Measurements from ENCODE around the gene DPYD. TPM values are rescaled to one million over a fixed set of nuclear protein-coding genes. Genes with fewer than 3 reads are reported as not detected.

The DPYD gene
- total RNA-seq, 1 experiment from 2014 or later: 12.8 TPM

GRCh38 chr1:97599447-97599846 lies 321.4 kb downstream of the DPYD start:
- CTCF ChIA-PET: no interaction called here

DNA sequence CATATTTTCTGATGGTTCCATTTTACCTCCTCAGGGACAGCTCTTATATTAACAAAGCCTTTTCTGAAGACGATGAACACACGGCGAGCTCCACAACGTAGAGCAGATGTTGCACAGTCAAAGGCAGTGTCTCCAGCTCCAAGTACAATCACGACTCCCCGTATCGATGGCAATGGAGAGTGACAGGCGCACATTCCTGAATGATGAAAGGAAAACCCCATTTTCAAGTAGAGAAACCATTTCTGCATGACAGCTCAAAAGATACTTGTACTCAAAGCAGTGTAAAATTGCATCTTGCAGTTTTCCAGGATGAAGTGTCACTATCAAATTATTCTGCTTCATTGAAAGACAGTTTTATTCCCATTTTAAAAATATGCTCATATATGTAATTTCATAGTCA lies 327.6 kb downstream of the DPYD start:
- Histone ChIP-seq H3K4me2 (ENCODE audit: low read length) (no peak overlapping the region), H3K79me2 (ENCODE audit: low read length) (no peaks in the 10 kb centered on the region), H3K27me3 (ENCODE audit: low read length) (no peaks in the 10 kb centered on the region), H2AFZ (ENCODE audit: low read length) (no peak overlapping the region), H3K27ac (ENCODE audit: low read length) (no peak overlapping the region), H3F3A (ENCODE audit: low read length, unreplicated experiment) (no peaks in the 10 kb centered on the region), H3K4me1 (ENCODE audit: insufficient read depth, low read length) (no peaks in the 10 kb centered on the region), H3K36me3 (ENCODE audit: low read depth, low read length) (no peaks in the 10 kb centered on the region), H4K20me1 (ENCODE audit: low read length) (no peaks in the 10 kb centered on the region), H3K4me3 (ENCODE audit: low read length) (no peak overlapping the region), H3K9ac (ENCODE audit: low read length) (no peak overlapping the region), H3K9me2 (replicated peaks; ENCODE audit: low read length) (no peaks in the 10 kb centered on the region), H3K9me3 (ENCODE audit: low read length) (no peaks in the 10 kb centered on the region)
- BruUV-seq (replicated peaks): no TSS peak
- DNase-seq (no peak), ATAC-seq (no peak)
- no peak for TF ChIP-seq EZH2phosphoT487 (IDR thresholded peaks at IDR 0.05; ENCODE audit: borderline replicate concordance, low read length)
- no peak for TF ChIP-seq CTCF (conservative IDR thresholded peaks at IDR 0.05; ENCODE audit: low read depth, low read length)
- no peak for TF ChIP-seq EZH2 (IDR thresholded peaks at IDR 0.05; ENCODE audit: low read length, unreplicated experiment)
- intact Hi-C loops (cut with micrococcal nuclease): no loop called here
- CTCF ChIA-PET: no interaction called here
- POLR2A ChIA-PET (ENCODE audit: unreplicated experiment): no interaction called here

More at GRCh38 chr1:97599447-97599846, 321.4 kb downstream of the DPYD start:
- DNase-seq: peak; percentile 8
- Histone ChIP-seq H3K9ac (ENCODE audit: low read length) (no peak overlapping the region), H3K79me2 (ENCODE audit: low read length) (no peaks in the 10 kb centered on the region), H3K27ac (ENCODE audit: low read length) (no peak overlapping the region), H3F3A (ENCODE audit: low read length, unreplicated experiment) (no peaks in the 10 kb centered on the region), H3K9me2 (replicated peaks; ENCODE audit: low read length) (no peaks in the 10 kb centered on the region), H3K4me3 (ENCODE audit: low read length) (no peak overlapping the region), H4K20me1 (ENCODE audit: low read length) (no peaks in the 10 kb centered on the region), H2AFZ (ENCODE audit: low read length) (no peak overlapping the region), H3K4me2 (ENCODE audit: low read length) (no peak overlapping the region), H3K36me3 (ENCODE audit: low read depth, low read length) (no peaks in the 10 kb centered on the region), H3K4me1 (ENCODE audit: insufficient read depth, low read length) (no peaks in the 10 kb centered on the region), H3K9me3 (ENCODE audit: low read length) (no peaks in the 10 kb centered on the region), H3K27me3 (ENCODE audit: low read length) (no peaks in the 10 kb centered on the region)
- BruUV-seq (replicated peaks): no TSS peak
- POLR2A ChIA-PET (ENCODE audit: unreplicated experiment): no interaction called here
- no peak for TF ChIP-seq CTCF (conservative IDR thresholded peaks at IDR 0.05; ENCODE audit: low read depth, low read length)
- no peak for TF ChIP-seq EZH2phosphoT487 (IDR thresholded peaks at IDR 0.05; ENCODE audit: borderline replicate concordance, low read length)
- TF ChIP-seq EZH2 (IDR thresholded peaks at IDR 0.05; ENCODE audit: low read length, unreplicated experiment): no peak
- intact Hi-C loops (cut with micrococcal nuclease): no loop called here
- no peak for ATAC-seq

DNA sequence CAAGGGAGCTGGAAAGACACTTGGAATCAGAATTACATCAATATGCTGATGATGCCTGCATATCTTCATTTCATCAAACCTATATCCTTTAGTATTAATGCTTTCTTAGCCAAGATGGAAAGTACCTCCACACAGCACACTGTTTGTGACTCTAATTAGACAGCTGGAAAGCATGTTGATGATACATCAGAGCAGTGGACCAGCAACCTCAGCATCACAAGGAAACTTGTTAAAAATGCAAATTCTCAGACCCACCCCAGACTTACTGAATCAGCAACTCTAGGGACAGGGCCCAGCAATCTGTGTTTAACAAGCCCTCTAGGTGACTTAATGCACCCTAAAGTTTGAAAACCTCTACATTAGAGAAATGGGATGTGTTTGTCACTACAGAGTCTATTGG lies 332.1 kb downstream of the DPYD start:
- Histone ChIP-seq H3K4me1 (ENCODE audit: insufficient read depth, low read length) (no peaks in the 10 kb centered on the region), H3K4me3 (ENCODE audit: low read length) (no peak overlapping the region), H2AFZ (ENCODE audit: low read length) (no peak overlapping the region), H3K9me3 (ENCODE audit: low read length) (no peaks in the 10 kb centered on the region), H3K79me2 (ENCODE audit: low read length) (no peaks in the 10 kb centered on the region), H3K9me2 (replicated peaks; ENCODE audit: low read length) (no peaks in the 10 kb centered on the region), H4K20me1 (ENCODE audit: low read length) (no peaks in the 10 kb centered on the region), H3K27me3 (ENCODE audit: low read length) (no peaks in the 10 kb centered on the region), H3K9ac (ENCODE audit: low read length) (no peak overlapping the region), H3K36me3 (ENCODE audit: low read depth, low read length) (no peaks in the 10 kb centered on the region), H3K27ac (ENCODE audit: low read length) (no peak overlapping the region), H3F3A (ENCODE audit: low read length, unreplicated experiment) (no peaks in the 10 kb centered on the region), H3K4me2 (ENCODE audit: low read length) (no peak overlapping the region)
- TF ChIP-seq EZH2 (IDR thresholded peaks at IDR 0.05; ENCODE audit: low read length, unreplicated experiment): no peak
- TF ChIP-seq EZH2phosphoT487 (IDR thresholded peaks at IDR 0.05; ENCODE audit: borderline replicate concordance, low read length): no peak
- no peak for TF ChIP-seq CTCF (conservative IDR thresholded peaks at IDR 0.05; ENCODE audit: low read depth, low read length)
- intact Hi-C loops (cut with micrococcal nuclease): no loop called here
- POLR2A ChIA-PET (ENCODE audit: unreplicated experiment): no interaction called here
- ATAC-seq (no peak), DNase-seq (no peak)
- no TSS peak for BruUV-seq (replicated peaks)
- CTCF ChIA-PET: no interaction called here

Measured in PC-3 (cell line).